ENCODE results near the gene RNF208.

The RNF208 gene

DNA sequence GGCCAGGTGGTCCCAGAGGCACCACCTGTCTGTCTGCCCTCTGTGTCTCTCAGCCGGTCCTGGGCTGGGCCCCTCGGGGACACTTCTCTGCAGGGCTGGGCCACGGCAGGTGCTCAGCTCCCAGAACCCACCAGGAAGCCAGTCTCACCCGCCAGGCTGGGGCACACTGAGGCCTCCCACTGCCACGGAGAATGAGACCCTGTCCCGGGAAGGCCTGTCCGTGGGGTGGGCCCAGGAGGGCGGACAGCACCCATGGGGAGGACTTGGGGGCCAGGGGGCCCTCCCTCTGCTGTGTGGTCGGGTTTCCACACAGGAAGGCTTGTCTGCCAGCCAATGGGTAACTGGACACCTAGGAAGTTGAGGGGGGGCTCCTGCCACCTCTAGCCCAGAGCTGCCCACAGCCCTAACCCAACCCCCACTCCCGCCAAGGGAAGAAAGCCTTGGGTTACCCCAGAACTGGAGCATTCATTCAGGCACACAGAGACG is 14.9 kb upstream of the RNF208 start:
- Mint-ChIP-seq H3K4me3 (peak overlapping the region in 1 of 3 experiments; percentile 39), H3K27me3 (ENCODE audit: low read depth) (peaks cover 5% of the 10 kb centered on the region), H3K36me3 (ENCODE audit: low read depth) (no peaks in the 10 kb centered on the region), H3K27ac (no peak overlapping the region), H3K4me1 (peaks cover 24% of the 10 kb centered on the region), H3K9me3 (no peaks in the 10 kb centered on the region)
- TF ChIP-seq, protein P1, sequence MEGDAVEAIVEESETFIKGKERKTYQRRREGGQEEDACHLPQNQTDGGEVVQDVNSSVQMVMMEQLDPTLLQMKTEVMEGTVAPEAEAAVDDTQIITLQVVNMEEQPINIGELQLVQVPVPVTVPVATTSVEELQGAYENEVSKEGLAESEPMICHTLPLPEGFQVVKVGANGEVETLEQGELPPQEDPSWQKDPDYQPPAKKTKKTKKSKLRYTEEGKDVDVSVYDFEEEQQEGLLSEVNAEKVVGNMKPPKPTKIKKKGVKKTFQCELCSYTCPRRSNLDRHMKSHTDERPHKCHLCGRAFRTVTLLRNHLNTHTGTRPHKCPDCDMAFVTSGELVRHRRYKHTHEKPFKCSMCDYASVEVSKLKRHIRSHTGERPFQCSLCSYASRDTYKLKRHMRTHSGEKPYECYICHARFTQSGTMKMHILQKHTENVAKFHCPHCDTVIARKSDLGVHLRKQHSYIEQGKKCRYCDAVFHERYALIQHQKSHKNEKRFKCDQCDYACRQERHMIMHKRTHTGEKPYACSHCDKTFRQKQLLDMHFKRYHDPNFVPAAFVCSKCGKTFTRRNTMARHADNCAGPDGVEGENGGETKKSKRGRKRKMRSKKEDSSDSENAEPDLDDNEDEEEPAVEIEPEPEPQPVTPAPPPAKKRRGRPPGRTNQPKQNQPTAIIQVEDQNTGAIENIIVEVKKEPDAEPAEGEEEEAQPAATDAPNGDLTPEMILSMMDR (IDR thresholded peaks at IDR 0.05; ENCODE audit: unreplicated experiment in 3 of 3) = no peak

GRCh38 chr9:137236238-137236935 is 14.3 kb upstream of the RNF208 start:
- TF ChIP-seq, protein P1 (IDR thresholded peaks at IDR 0.05; ENCODE audit: unreplicated experiment in 3 of 3) = peak; percentile 99 to 100 (median 100)
- Mint-ChIP-seq H3K9me3 (no peaks in the 10 kb centered on the region), H3K4me1 (peaks cover 24% of the 10 kb centered on the region)

GRCh38 chr9:137235424-137236237 is 13.6 kb upstream of the RNF208 start:
- H3K27me3 Mint-ChIP-seq (ENCODE audit: low read depth) = peaks cover 5% of the 10 kb centered on the region
- H3K4me1 Mint-ChIP-seq = peaks cover 19% of the 10 kb centered on the region
- H3K36me3 Mint-ChIP-seq (ENCODE audit: low read depth) = no peaks in the 10 kb centered on the region
- H3K27ac Mint-ChIP-seq = peak overlapping the region in 1 of 3 experiments; percentile 35
- H3K9me3 Mint-ChIP-seq = no peaks in the 10 kb centered on the region
- TF ChIP-seq, protein P1 (IDR thresholded peaks at IDR 0.05; ENCODE audit: unreplicated experiment in 3 of 3) = no peak
- H3K4me3 Mint-ChIP-seq = peak overlapping the region in 1 of 3 experiments; percentile 40

More at GRCh38 chr9:137236238-137236935, 14.3 kb upstream of the RNF208 start:
- H3K27ac Mint-ChIP-seq = no peak overlapping the region
- no peak overlapping the region for H3K4me3 Mint-ChIP-seq
- peaks cover 5% of the 10 kb centered on the region for H3K27me3 Mint-ChIP-seq (ENCODE audit: low read depth)
- no peaks in the 10 kb centered on the region for H3K36me3 Mint-ChIP-seq (ENCODE audit: low read depth)

GRCh38 chr9:137234758-137235423 is 12.9 kb upstream of the RNF208 start:
- Mint-ChIP-seq H3K4me1 (peaks cover 19% of the 10 kb centered on the region), H3K9me3 (no peaks in the 10 kb centered on the region), H3K27me3 (ENCODE audit: low read depth) (peaks cover 5% of the 10 kb centered on the region), H3K27ac (peak overlapping the region in 1 of 3 experiments; percentile 35), H3K4me3 (peak overlapping the region in 2 of 3 experiments; percentile 40 to 42), H3K36me3 (ENCODE audit: low read depth) (no peaks in the 10 kb centered on the region)
- TF ChIP-seq, protein P1 (IDR thresholded peaks at IDR 0.05; ENCODE audit: unreplicated experiment in 3 of 3) = no peak

- H3K9me3 Mint-ChIP-seq = no peaks in the 10 kb centered on the region
- TF ChIP-seq, protein P1 (IDR thresholded peaks at IDR 0.05; ENCODE audit: unreplicated experiment in 3 of 3) = no peak
- no peak overlapping the region for H3K4me3 Mint-ChIP-seq
- no peak overlapping the region for H3K27ac Mint-ChIP-seq
- H3K27me3 Mint-ChIP-seq (ENCODE audit: low read depth) = peaks cover 5% of the 10 kb centered on the region
- no peaks in the 10 kb centered on the region for H3K36me3 Mint-ChIP-seq (ENCODE audit: low read depth)
- H3K4me1 Mint-ChIP-seq = peaks cover 19% of the 10 kb centered on the region
Measured at GRCh38 chr9:137234055-137234697, 12.1 kb upstream of the RNF208 start.

All from nephron (organoid).